ENCODE results near the gene EIF4B. TPM values are rescaled to one million over a fixed set of nuclear protein-coding genes. Genes with fewer than 3 reads are reported as not detected.
A peak's percentile ranks its signal among the peaks of the same experiment; 100 is the strongest.

EIF4B gene
- total and polyA plus RNA-seq, 2 of the 8 experiments (the other 6 are each of a cell fraction or from before 2014, with no cell fraction given), result 269 to 816 TPM

- TF ChIP-seq CHD7 (IDR thresholded peaks at IDR 0.05; ENCODE audit: insufficient replicate concordance, low read length) (no peak), CTBP2 (IDR thresholded peaks at IDR 0.05; ENCODE audit: borderline replicate concordance, insufficient read depth, insufficient read length, low read length) (peak; percentile 64), RBBP5 (IDR thresholded peaks at IDR 0.05; ENCODE audit: borderline replicate concordance, low read depth, low read length) (0 out of 2 replicates have a peak, but pooled peaks have one; percentile 10), GTF2F1 (IDR thresholded peaks at IDR 0.05; ENCODE audit: borderline replicate concordance, low read depth, low read length) (no peak), HDAC2 (IDR thresholded peaks at IDR 0.05; ENCODE audit: borderline replicate concordance in 1 of 2, low read depth in 2 of 2, low read length in 2 of 2) (peak in 1 of 2 experiments; percentile 31; a peak in 2 of 4 replicates), TAF1 (IDR thresholded peaks at IDR 0.05; ENCODE audit: low read depth, low read length) (no peak), SAP30 (IDR thresholded peaks at IDR 0.05; ENCODE audit: insufficient read depth, insufficient replicate concordance, low read length) (peak; percentile 98), YY1 (IDR thresholded peaks at IDR 0.05; ENCODE audit: low read depth, low read length) (no peak), KDM4A (IDR thresholded peaks at IDR 0.05; ENCODE audit: low read depth, low read length, severe bottlenecking) (no peak), NRF1 (IDR thresholded peaks at IDR 0.05; ENCODE audit: low read depth, low read length) (no peak)
These were observed 42.6 kb downstream of the EIF4B start (continued) for GRCh38 chr12:53048780-53049401.
